MCF 10A (cell line): ENCODE data around the gene DNAH2. TPM values are rescaled to one million over a fixed set of nuclear protein-coding genes. Genes with fewer than 3 reads are reported as not detected.

Experiments
- BruUV-seq: library from RNA; stranded (reverse); fragments of 400-500 nt; replicated peaks from 2 replicates; lab custom pipeline; 2021; lab: Mats Ljungman, UMichigan
- CTCF ChIA-PET: fragments of 300-600 bp; sonication (Branson Sonifier 250); formaldehyde crosslinking; extraction: SDS; loops from one replicate; lab custom pipeline; 2021; ENCODE audit warnings: antibody characterized with exemption, inconsistent platforms; lab: Yijun Ruan, JAX
- POLR2A ChIA-PET: fragments of 300-600, 350-650 bp; sonication (Branson Sonifier 250); formaldehyde crosslinking; extraction: SDS; loops from one replicate; lab custom pipeline; 2020; ENCODE audit warnings: antibody characterized with exemption, inconsistent platforms; lab: Yijun Ruan, JAX
- DNase-seq: peaks from one replicate; pipeline ENCODE4 v3.0.0-alpha.2; 2018; ENCODE audit not compliant: unreplicated experiment
- H3K27ac Mint-ChIP-seq: one replicate; pipeline ENCODE4 v1.8.0; 2022; ENCODE audit warnings: mild to moderate bottlenecking, low read depth, mixed read lengths; ENCODE audit not compliant: unreplicated experiment
- H3K27me3 Mint-ChIP-seq: one replicate; pipeline ENCODE4 v1.8.0; 2022; ENCODE audit warnings: mixed read lengths; ENCODE audit not compliant: insufficient read depth, unreplicated experiment
- H3K36me3 Mint-ChIP-seq: one replicate; pipeline ENCODE4 v1.8.0; 2022; ENCODE audit warnings: mild to moderate bottlenecking, moderate library complexity, mixed read lengths; ENCODE audit not compliant: insufficient read depth, unreplicated experiment
- H3K4me1 Mint-ChIP-seq: one replicate; pipeline ENCODE4 v1.8.0; 2022; ENCODE audit warnings: mixed read lengths; ENCODE audit not compliant: insufficient read depth, unreplicated experiment
- H3K4me3 Mint-ChIP-seq: one replicate; pipeline ENCODE4 v1.8.0; 2022; ENCODE audit warnings: mild to moderate bottlenecking, moderate library complexity, mixed read lengths; ENCODE audit not compliant: unreplicated experiment
- H3K9me3 Mint-ChIP-seq: one replicate; pipeline ENCODE4 v1.8.0; 2022; ENCODE audit warnings: mixed read lengths; ENCODE audit not compliant: unreplicated experiment
- CTCF ChIP-seq: fragments of 200-600 bp; IDR thresholded peaks from one replicate; pipeline ENCODE4 v1.8.0; 2022; ENCODE audit warnings: antibody characterized with exemption, mild to moderate bottlenecking; ENCODE audit not compliant: unreplicated experiment
- intact Hi-C: fragments of 100-400 bp; cut with micrococcal nuclease; formaldehyde crosslinking; loops from 2 replicates; pipeline ENCODE4 v1.14.1; 2022
- total RNA-seq: library from RNA; stranded (reverse); gene quantifications from 2 replicates; pipeline ENCODE4 v1.2.3, GENCODE V29; 2022

DNAH2 gene
- total RNA-seq, 1 experiment from 2014 or later: 0.12 TPM

DNA sequence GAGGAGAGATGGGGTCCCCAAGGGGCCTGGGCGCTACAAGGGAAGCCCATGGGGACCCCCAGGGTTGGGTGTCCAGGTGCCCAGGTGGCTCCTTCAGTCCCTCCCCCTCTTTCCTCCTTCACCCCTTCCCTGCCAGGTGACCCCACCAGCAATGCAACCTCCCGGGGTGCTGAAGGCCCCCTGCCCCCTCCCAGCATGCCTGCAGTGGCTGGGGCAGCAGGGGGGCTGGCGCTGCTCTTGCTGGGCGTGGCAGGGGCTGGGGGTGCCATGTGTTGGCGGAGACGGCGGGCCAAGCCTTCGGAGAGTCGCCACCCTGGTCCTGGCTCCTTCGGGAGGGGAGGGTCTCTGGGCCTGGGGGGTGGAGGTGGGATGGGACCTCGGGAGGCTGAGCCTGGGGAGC lies 8.5 kb upstream of the DNAH2 start:
- intact Hi-C loops: no loop called here
- H3K36me3 Mint-ChIP-seq: no peaks in the 10 kb centered on the region
- peaks cover 38% of the 10 kb centered on the region for H3K27me3 Mint-ChIP-seq
- ChIA-PET CTCF (no interaction called here), POLR2A (interaction anchor here (0.6 kb wide), 1 partner anchor 675 kb away, joined by 4 read pairs; no protein-coding TSS in a partner anchor)
- no peaks in the 10 kb centered on the region for H3K9me3 Mint-ChIP-seq
- peaks cover 6% of the 10 kb centered on the region for H3K4me1 Mint-ChIP-seq
- BruUV-seq: no TSS peak
- no peak for TF ChIP-seq CTCF
- H3K4me3 Mint-ChIP-seq: no peak overlapping the region
- no peak for DNase-seq
- no peak overlapping the region for H3K27ac Mint-ChIP-seq

- Mint-ChIP-seq H3K4me3 (no peak overlapping the region), H3K27ac (no peak overlapping the region), H3K9me3 (no peaks in the 10 kb centered on the region), H3K36me3 (no peaks in the 10 kb centered on the region), H3K27me3 (peaks cover 38% of the 10 kb centered on the region), H3K4me1 (peaks cover 6% of the 10 kb centered on the region)
- POLR2A ChIA-PET: no interaction called here
- no TSS peak for BruUV-seq
- CTCF ChIA-PET: interaction anchor here (0.9 kb wide), 2 partner anchors 22 to 78 kb away, joined by 3 read pairs; partner anchors contain the start of gene WRAP53
- DNase-seq: no peak
- intact Hi-C loops: no loop called here
- no peak for TF ChIP-seq CTCF
These were observed 7.2 kb upstream of the DNAH2 start for GRCh38 chr17:7710301-7710700.

- H3K9me3 Mint-ChIP-seq: no peaks in the 10 kb centered on the region
- no peak overlapping the region for H3K4me3 Mint-ChIP-seq
- H3K4me1 Mint-ChIP-seq: peaks cover 1% of the 10 kb centered on the region
- intact Hi-C loops: no loop called here
- POLR2A ChIA-PET: interaction anchor here (0.6 kb wide), 1 partner anchor 151 kb away, joined by 3 read pairs; no protein-coding TSS in a partner anchor
- H3K36me3 Mint-ChIP-seq: no peaks in the 10 kb centered on the region
- BruUV-seq: no TSS peak
- no peak overlapping the region for H3K27ac Mint-ChIP-seq
- CTCF ChIA-PET: interaction anchor here (0.6 to 0.9 kb wide), 2 partner anchors 23 to 222 kb away, joined by 3 to 4 read pairs; partner anchors contain the start of gene WRAP53
- no peak for DNase-seq
- peaks cover 29% of the 10 kb centered on the region for H3K27me3 Mint-ChIP-seq
- TF ChIP-seq CTCF: peak; percentile 18
These were observed 6.3 kb upstream of the DNAH2 start for GRCh38 chr17:7711051-7711755.

DNA sequence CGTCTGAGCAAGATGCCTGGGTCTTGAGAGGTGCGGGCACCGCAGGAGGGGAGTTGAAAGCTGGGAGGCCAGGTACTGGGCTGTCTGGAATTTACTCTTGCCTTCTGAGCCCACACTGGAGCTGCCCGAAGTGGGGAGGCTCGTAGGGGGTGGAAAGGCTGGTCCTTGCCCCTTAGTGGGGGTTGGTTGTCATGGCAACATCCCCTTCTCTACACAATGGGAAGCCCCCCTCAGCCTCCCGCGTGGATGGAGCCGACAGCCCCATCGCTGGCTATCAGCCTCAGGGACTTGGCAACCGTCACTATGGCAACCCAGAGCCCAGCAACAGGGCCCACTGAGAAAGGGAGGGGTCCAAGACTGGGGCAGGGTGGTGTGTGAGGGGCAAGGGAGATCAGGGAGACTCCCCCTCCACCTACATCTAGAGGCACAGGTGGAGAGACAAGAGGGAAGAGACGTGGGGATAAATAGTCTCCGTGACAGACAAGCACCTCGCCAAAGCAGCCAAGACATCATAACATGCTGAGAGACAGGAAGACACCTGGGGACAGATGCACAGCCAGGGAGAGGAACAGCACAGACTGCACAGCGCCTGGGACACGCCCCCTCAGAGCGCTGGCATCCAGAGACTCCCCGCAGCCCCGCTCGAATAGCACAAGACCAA lies 5.3 kb upstream of the DNAH2 start:
- CTCF ChIA-PET: interaction anchor here (0.9 to 6.1 kb wide), 2 partner anchors 24 to 80 kb away, joined by 5 to 38 read pairs; partner anchors contain the start of genes TP53 and WRAP53

More for the DNA sequence above, 5.3 kb upstream of the DNAH2 start:
- Mint-ChIP-seq H3K27ac (no peak overlapping the region), H3K4me3 (no peak overlapping the region), H3K9me3 (no peaks in the 10 kb centered on the region), H3K27me3 (peaks cover 19% of the 10 kb centered on the region), H3K4me1 (peaks cover 9% of the 10 kb centered on the region), H3K36me3 (no peaks in the 10 kb centered on the region)
- no peak for DNase-seq
- no TSS peak for BruUV-seq
- intact Hi-C loops: no loop called here
- POLR2A ChIA-PET: interaction anchor here (0.6 kb wide), 1 partner anchor 23 kb away, joined by 3 read pairs; no protein-coding TSS in a partner anchor
- TF ChIP-seq CTCF: no peak
